ENCODE results near the gene FAM24B.

GRCh38 chr10:122850705-122851640 is 28.4 kb downstream of the FAM24B start:
- TF ChIP-seq, protein P1, sequence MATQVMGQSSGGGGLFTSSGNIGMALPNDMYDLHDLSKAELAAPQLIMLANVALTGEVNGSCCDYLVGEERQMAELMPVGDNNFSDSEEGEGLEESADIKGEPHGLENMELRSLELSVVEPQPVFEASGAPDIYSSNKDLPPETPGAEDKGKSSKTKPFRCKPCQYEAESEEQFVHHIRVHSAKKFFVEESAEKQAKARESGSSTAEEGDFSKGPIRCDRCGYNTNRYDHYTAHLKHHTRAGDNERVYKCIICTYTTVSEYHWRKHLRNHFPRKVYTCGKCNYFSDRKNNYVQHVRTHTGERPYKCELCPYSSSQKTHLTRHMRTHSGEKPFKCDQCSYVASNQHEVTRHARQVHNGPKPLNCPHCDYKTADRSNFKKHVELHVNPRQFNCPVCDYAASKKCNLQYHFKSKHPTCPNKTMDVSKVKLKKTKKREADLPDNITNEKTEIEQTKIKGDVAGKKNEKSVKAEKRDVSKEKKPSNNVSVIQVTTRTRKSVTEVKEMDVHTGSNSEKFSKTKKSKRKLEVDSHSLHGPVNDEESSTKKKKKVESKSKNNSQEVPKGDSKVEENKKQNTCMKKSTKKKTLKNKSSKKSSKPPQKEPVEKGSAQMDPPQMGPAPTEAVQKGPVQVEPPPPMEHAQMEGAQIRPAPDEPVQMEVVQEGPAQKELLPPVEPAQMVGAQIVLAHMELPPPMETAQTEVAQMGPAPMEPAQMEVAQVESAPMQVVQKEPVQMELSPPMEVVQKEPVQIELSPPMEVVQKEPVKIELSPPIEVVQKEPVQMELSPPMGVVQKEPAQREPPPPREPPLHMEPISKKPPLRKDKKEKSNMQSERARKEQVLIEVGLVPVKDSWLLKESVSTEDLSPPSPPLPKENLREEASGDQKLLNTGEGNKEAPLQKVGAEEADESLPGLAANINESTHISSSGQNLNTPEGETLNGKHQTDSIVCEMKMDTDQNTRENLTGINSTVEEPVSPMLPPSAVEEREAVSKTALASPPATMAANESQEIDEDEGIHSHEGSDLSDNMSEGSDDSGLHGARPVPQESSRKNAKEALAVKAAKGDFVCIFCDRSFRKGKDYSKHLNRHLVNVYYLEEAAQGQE (IDR thresholded peaks at IDR 0.05; ENCODE audit: unreplicated experiment): no peak
- TF ChIP-seq CTCF (conservative IDR thresholded peaks at IDR 0.05; ENCODE audit: low read depth in 2 of 2) (no peak), NANOG (IDR thresholded peaks at IDR 0.05; ENCODE audit: borderline replicate concordance) (no peak), EZH2 (IDR thresholded peaks at IDR 0.05; ENCODE audit: low read depth, unreplicated experiment) (no peak), POLR2AphosphoS5 (IDR thresholded peaks at IDR 0.05; ENCODE audit: low read depth) (no peak), JUNB (IDR thresholded peaks at IDR 0.05; ENCODE audit: unreplicated experiment) (no peak), EZH2phosphoT487 (IDR thresholded peaks at IDR 0.05; ENCODE audit: unreplicated experiment) (no peak), CREB1 (CRISPR knock-in tag; IDR thresholded peaks at IDR 0.05; ENCODE audit: low read depth) (no peak), ZNF114 (CRISPR knock-in tag; IDR thresholded peaks at IDR 0.05) (no peak), ZNF331 (CRISPR knock-in tag; IDR thresholded peaks at IDR 0.05; ENCODE audit: low read depth) (no peak)
- TF ChIP-seq, protein P2, sequence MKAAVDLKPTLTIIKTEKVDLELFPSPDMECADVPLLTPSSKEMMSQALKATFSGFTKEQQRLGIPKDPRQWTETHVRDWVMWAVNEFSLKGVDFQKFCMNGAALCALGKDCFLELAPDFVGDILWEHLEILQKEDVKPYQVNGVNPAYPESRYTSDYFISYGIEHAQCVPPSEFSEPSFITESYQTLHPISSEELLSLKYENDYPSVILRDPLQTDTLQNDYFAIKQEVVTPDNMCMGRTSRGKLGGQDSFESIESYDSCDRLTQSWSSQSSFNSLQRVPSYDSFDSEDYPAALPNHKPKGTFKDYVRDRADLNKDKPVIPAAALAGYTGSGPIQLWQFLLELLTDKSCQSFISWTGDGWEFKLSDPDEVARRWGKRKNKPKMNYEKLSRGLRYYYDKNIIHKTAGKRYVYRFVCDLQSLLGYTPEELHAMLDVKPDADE (IDR thresholded peaks at IDR 0.05): no peak

Data from GM23338 (cell line).